ENCODE data around the gene SERPINB2.

The SERPINB2 gene

GRCh38 chr18:63867368-63868125 is 20.0 kb upstream of the SERPINB2 start:
- no peaks in the 10 kb centered on the region for H3K79me2 ChIP-seq
- no peak overlapping the region for H2AFZ ChIP-seq
- no peak overlapping the region for H3K27ac ChIP-seq
- no peak overlapping the region for H3K4me3 ChIP-seq (ENCODE audit: low read depth, low read length)
- TF ChIP-seq, protein P1, sequence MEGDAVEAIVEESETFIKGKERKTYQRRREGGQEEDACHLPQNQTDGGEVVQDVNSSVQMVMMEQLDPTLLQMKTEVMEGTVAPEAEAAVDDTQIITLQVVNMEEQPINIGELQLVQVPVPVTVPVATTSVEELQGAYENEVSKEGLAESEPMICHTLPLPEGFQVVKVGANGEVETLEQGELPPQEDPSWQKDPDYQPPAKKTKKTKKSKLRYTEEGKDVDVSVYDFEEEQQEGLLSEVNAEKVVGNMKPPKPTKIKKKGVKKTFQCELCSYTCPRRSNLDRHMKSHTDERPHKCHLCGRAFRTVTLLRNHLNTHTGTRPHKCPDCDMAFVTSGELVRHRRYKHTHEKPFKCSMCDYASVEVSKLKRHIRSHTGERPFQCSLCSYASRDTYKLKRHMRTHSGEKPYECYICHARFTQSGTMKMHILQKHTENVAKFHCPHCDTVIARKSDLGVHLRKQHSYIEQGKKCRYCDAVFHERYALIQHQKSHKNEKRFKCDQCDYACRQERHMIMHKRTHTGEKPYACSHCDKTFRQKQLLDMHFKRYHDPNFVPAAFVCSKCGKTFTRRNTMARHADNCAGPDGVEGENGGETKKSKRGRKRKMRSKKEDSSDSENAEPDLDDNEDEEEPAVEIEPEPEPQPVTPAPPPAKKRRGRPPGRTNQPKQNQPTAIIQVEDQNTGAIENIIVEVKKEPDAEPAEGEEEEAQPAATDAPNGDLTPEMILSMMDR (IDR thresholded peaks at IDR 0.05): no peak
- no peaks in the 10 kb centered on the region for H3K9me3 ChIP-seq (ENCODE audit: control insufficient read depth, low read length)
- H3K4me2 ChIP-seq (ENCODE audit: low read length): no peak overlapping the region
- H3K36me3 ChIP-seq (ENCODE audit: control insufficient read depth, insufficient read depth, low read length): no peaks in the 10 kb centered on the region
- no peaks in the 10 kb centered on the region for H3K4me1 ChIP-seq
- no peak overlapping the region for H3K9ac ChIP-seq
- no peaks in the 10 kb centered on the region for H3K27me3 ChIP-seq (ENCODE audit: control insufficient read depth, insufficient read depth, low read length)

DNA sequence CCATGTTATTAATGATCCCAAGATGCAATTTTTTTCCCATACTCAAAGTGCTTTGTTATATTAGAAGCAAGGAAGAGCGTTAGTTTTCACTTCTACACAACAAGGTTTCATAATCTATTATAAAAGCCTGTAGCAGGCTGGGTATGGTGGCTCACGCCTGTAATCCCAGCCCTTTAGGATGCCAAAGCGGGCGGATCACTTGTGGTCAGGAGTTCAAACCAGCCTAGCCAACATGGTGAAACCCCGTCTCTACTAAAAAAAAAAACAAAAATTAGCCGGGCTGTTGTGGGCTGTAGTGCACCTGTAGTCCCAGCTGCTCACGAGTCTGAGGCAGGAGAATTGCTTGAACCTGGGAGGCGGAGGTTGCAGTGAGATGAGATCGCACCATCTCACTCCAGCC is 19.0 kb upstream of the SERPINB2 start:
- Histone ChIP-seq H2AFZ (no peak overlapping the region), H3K4me3 (ENCODE audit: low read depth, low read length) (no peak overlapping the region), H3K27ac (no peak overlapping the region), H3K36me3 (ENCODE audit: control insufficient read depth, insufficient read depth, low read length) (no peaks in the 10 kb centered on the region), H3K4me1 (no peaks in the 10 kb centered on the region), H3K79me2 (no peaks in the 10 kb centered on the region), H3K27me3 (ENCODE audit: control insufficient read depth, insufficient read depth, low read length) (no peaks in the 10 kb centered on the region), H3K9me3 (ENCODE audit: control insufficient read depth, low read length) (no peaks in the 10 kb centered on the region), H3K4me2 (ENCODE audit: low read length) (no peak overlapping the region), H3K9ac (no peak overlapping the region)
- TF ChIP-seq, protein P1 (IDR thresholded peaks at IDR 0.05): no peak

DNA sequence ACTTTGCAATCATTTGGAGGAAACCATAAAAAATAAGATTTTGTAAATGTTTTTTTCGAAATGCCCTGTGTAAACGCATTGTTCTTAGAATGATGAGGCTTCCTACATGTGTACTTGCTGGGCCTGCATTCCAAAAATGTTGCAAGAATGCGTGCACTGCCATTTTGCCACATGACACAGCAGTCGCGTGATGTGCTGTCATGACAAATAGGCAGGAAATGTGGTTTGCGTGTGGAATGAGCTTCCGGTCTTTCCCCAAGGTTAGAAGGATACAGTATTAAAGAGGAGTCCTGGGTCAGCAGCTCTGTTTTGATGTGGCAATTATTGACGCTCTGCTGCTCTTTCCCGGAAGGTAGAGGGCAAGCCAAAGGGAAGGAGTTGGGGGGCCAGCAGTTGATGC is 18.1 kb upstream of the SERPINB2 start:
- no peaks in the 10 kb centered on the region for H3K9me3 ChIP-seq (ENCODE audit: control insufficient read depth, low read length)
- no peak overlapping the region for H3K4me3 ChIP-seq (ENCODE audit: low read depth, low read length)
- no peaks in the 10 kb centered on the region for H3K36me3 ChIP-seq (ENCODE audit: control insufficient read depth, insufficient read depth, low read length)
- no peaks in the 10 kb centered on the region for H3K4me1 ChIP-seq
- no peaks in the 10 kb centered on the region for H3K79me2 ChIP-seq
- no peak overlapping the region for H2AFZ ChIP-seq
- H3K9ac ChIP-seq: no peak overlapping the region
- TF ChIP-seq, protein P1 (IDR thresholded peaks at IDR 0.05): no peak
- no peak overlapping the region for H3K27ac ChIP-seq
- no peak overlapping the region for H3K4me2 ChIP-seq (ENCODE audit: low read length)
- H3K27me3 ChIP-seq (ENCODE audit: control insufficient read depth, insufficient read depth, low read length): no peaks in the 10 kb centered on the region

GRCh38 chr18:63869851-63870250 is 17.7 kb upstream of the SERPINB2 start:
- Histone ChIP-seq H3K36me3 (ENCODE audit: control insufficient read depth, insufficient read depth, low read length) (no peaks in the 10 kb centered on the region), H2AFZ (no peak overlapping the region), H3K4me1 (no peaks in the 10 kb centered on the region), H3K9ac (no peak overlapping the region), H3K27me3 (ENCODE audit: control insufficient read depth, insufficient read depth, low read length) (no peaks in the 10 kb centered on the region), H3K79me2 (no peaks in the 10 kb centered on the region), H3K27ac (no peak overlapping the region), H3K4me3 (ENCODE audit: low read depth, low read length) (no peak overlapping the region), H3K4me2 (ENCODE audit: low read length) (no peak overlapping the region), H3K9me3 (ENCODE audit: control insufficient read depth, low read length) (no peaks in the 10 kb centered on the region)
- TF ChIP-seq, protein P1 (IDR thresholded peaks at IDR 0.05): no peak

- Histone ChIP-seq H3K79me2 (no peaks in the 10 kb centered on the region), H3K27ac (no peak overlapping the region), H3K4me1 (no peaks in the 10 kb centered on the region), H3K9me3 (ENCODE audit: control insufficient read depth, low read length) (no peaks in the 10 kb centered on the region), H2AFZ (no peak overlapping the region), H3K36me3 (ENCODE audit: control insufficient read depth, insufficient read depth, low read length) (no peaks in the 10 kb centered on the region), H3K9ac (no peak overlapping the region), H3K4me3 (ENCODE audit: low read depth, low read length) (no peak overlapping the region), H3K27me3 (ENCODE audit: control insufficient read depth, insufficient read depth, low read length) (no peaks in the 10 kb centered on the region), H3K4me2 (ENCODE audit: low read length) (no peak overlapping the region)
- TF ChIP-seq, protein P1 (IDR thresholded peaks at IDR 0.05): no peak
These were observed 15.7 kb upstream of the SERPINB2 start for GRCh38 chr18:63871836-63872235.

All from parathyroid adenoma (tissue), 2 donors.